ENCODE results near the gene AXIN2. TPM values are rescaled to one million over a fixed set of nuclear protein-coding genes. Genes with fewer than 3 reads are reported as not detected.
"Not testable (repeated sequence)": the region's sequence is repeated elsewhere in the genome, so short reads cannot be mapped to it uniquely, and the experiment has no call there.

The AXIN2 gene
- total RNA-seq, 1 donor from 2014 or later, result 5.1 TPM

DNA sequence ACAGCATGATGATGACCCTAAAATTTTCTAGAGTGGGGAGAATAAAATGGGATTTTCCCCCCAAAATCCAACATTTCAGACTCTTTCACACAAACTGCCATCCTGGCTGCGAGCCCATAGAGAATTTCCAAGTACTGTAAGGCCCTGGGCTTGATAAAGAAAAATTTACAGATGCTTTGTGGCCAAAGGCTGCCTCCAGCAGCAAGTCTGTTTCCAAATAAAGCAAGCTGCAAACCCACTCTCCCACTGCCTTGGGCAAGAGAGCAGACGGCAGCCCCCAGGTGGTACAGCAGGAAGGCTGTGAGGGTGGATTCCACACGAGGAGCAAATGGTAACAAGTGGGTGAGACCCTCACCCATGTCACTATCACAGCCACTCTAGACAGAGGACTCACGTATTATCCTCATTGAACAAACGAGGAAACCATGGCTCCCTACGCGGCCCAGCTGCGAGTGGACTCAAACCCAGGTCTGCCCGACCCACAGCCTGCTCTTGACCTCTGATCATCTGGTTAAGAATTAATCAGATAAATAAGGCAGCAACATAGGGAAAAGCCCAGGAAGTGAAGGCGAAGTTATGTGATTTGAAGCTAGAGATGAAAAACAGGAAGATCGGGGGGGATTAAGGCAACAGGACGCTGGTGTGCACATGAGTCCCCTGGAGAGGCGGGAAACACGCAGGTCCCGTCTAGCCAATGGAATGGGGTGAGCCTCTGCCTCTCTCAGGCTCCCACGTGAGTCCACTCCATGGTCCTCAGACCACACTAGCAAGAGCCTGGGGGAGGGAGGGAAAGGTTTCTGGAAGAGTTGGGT is 37.4 kb downstream of the AXIN2 start:
- peak; percentile 5 for DNase-seq (ENCODE audit: low read depth)

DNA sequence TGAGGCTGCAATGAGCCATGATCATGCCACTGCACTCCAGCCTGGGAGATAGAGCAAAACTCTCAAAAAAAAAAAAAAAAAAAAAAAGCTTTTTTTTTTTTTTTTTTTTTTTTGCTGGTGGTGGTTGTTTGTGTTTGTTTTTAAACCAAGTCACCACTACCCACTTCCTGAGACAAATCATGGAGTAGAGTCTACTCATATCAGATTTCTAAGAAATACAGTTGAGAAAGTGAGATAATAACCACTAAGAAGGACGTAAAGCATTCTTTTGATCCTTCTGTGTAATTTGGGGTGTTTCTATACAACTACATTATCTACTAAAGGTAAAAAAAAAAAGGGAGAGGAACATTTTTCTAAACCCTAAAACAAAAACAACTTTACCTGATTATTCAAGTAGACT is 38.0 kb downstream of the AXIN2 start:
- DNase-seq (ENCODE audit: low read depth), result peak; percentile 17

DNA sequence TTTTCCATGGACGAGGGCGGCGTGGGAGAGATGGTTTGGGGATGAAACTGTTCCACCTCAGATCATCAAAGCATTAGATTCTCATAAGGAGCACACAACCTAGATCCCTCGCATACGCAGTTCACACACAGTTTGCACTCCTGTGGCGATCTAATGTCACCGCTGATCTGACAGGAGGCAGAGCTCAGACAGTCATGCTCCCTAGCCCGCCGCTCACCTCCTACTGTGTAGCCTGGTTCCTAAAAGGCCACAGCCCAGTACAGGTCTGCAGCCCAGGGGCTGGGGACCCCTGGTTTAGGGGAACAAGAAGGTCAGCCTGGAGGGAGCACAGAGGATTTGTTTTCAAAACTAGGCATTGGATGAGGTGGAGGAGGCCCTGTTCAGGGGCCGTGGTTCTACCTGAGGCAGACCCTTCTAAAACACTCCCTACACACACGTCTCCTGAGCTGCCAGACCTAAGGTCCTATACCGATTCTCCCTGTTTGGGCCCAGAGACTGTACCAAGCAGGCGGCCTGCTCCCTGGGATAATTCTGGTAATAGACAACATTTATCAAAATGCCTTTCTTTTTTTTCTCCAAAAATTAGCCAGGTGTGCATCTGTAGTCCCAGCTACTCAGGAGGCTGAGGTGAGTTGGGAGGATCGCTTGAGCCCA is 38.6 kb downstream of the AXIN2 start:
- DNase-seq (ENCODE audit: low read depth), result no peak

GRCh38 chr17:65519462-65519861 is 42.0 kb downstream of the AXIN2 start:
- DNase-seq (ENCODE audit: low read depth), result peak; percentile 6

- DNase-seq (ENCODE audit: low read depth), result peak; percentile 45
Measured at GRCh38 chr17:65518256-65518655, 43.2 kb downstream of the AXIN2 start.

- no peak for DNase-seq (ENCODE audit: low read depth)
Measured at GRCh38 chr17:65515959-65516948, 45.2 kb downstream of the AXIN2 start.

DNA sequence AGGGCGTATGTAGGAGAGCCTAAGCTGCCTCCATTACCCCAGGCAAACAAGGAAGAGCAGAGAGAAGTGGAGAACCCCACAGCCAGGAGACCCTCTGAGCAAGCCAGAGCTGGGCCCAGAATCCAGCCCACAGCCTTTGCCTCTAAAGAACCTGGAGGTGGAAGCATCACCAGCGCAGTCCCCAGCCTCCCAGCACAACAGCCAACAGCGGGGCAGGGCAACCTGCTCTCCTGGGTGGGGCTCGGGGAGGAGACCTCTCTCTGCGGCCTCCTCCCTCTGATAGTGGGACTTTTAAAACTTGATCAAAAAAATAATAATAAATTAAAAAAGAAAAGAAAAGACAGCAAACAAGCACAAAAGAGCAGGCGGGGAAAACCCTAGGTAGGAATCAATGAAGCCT is 45.9 kb downstream of the AXIN2 start:
- DNase-seq (ENCODE audit: low read depth), result no peak

- DNase-seq (ENCODE audit: low read depth), result peak; percentile 37
Measured at GRCh38 chr17:65514541-65514940, 46.9 kb downstream of the AXIN2 start.

- DNase-seq (ENCODE audit: low read depth), result peak; percentile 49
Measured at GRCh38 chr17:65514082-65514481, 47.4 kb downstream of the AXIN2 start.

DNA sequence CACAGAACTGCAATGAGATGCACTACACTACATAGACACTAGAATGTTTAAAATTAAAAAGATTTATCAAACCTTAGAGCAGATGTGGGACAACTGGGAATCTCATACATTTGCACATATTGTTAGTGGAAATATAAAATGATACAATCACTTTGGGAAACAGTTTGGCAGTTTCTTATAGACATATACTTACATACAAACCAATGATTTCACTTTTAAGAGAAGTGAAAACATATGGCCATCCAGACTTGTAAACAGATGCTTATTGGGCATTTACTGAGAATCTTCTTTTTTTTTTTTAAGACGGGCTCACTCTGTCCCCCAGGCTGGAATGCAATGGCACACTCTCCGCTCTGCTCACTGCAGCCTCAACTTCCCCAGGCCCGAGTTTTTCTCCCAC is 50.1 kb downstream of the AXIN2 start:
- DNase-seq (ENCODE audit: low read depth), result no peak

- DNase-seq (ENCODE audit: low read depth), result no peak
Measured at GRCh38 chr17:65509032-65509431, 52.4 kb downstream of the AXIN2 start.

GRCh38 chr17:65504673-65505072 is 56.8 kb downstream of the AXIN2 start:
- not testable (repeated sequence) for DNase-seq (ENCODE audit: low read depth)

GRCh38 chr17:65504141-65504540 is 57.3 kb downstream of the AXIN2 start:
- DNase-seq (ENCODE audit: low read depth), result no peak

DNA sequence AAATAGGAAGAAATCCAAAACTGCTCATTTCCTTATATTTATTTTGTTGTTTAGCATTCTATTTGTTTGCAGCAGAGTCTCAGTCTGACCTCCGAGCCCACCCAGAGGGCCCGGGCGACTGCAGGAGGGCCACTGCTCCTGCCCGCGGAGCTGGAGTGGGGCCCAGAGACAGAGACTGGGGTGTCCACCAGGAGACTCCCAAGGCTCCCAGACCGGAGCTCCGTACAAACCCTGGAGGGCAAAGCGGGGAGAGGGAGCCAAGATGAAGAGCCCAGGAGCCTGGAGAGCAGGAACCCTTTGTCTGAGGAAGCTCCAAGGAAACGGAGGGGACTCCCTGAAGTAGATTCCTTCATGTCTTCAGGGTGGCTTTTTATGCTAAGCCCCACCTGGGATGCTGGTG is 57.9 kb downstream of the AXIN2 start:
- DNase-seq (ENCODE audit: low read depth), result no peak

GRCh38 chr17:65498816-65499215 is 62.6 kb downstream of the AXIN2 start:
- no peak for DNase-seq (ENCODE audit: low read depth)

DNA sequence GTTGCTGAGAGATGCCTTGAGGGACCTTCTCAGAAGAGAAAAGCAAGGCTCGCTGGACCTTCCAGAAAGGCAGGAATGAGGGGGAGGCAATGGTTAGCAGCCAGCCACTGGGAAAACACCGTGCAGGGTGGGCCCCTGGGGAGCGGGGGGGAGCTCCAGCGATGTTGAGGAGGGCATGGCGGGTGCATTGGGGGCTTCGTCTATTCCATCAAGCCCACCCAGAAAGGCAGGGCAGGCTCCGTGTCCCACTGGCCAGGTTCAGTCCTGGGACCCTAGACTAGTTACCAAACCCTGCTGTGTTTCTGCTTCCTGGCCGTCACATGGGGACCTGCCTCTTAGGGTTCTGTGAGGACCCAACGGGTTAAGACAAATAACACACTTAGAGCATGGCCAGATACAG is 64.6 kb downstream of the AXIN2 start:
- DNase-seq (ENCODE audit: low read depth), result no peak

GRCh38 chr17:65495122-65496055 is 66.1 kb downstream of the AXIN2 start:
- no peak for DNase-seq (ENCODE audit: low read depth)

- no peak for DNase-seq (ENCODE audit: low read depth)
Measured at GRCh38 chr17:65489413-65490155, 71.9 kb downstream of the AXIN2 start.

GRCh38 chr17:65488665-65489064 is 72.8 kb downstream of the AXIN2 start:
- DNase-seq (ENCODE audit: low read depth), result no peak

- DNase-seq (ENCODE audit: low read depth), result no peak
Measured at GRCh38 chr17:65487990-65488389, 73.5 kb downstream of the AXIN2 start.

Measured in myocyte (in vitro differentiated cells).